Stimulated activated CD8-positive, alpha-beta memory T cell treated with anti-CD3 and anti-CD28 coated beads, Interleukin-7, amount 100 ng/mL, for 24 hours (primary cell): ENCODE data around the gene AGAP5.

ENCODE experiments used
- DNase-seq: peaks from one replicate; pipeline ENCODE4 v3.0.0-alpha.2; 2020; ENCODE audit warnings: low read depth

Gene AGAP5

DNA sequence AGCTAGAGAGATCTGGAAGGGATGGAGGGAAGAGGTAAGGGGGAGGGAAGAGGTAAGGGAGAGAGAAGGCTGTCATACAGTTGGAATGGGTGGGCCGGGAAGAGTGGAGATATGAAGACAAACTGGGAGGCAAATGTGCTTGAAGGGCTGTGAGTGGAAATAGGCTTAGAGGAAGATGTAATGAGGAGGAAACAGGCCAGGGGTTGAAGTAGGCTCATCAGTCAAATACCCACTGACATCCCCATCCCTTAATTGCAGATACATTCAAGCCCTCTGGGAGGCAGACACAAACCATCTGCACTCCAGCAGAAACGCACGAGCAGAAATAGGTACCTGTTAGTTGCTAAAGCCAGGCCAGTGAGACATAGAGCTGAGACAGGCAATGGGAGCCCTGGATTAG is 44.2 kb downstream of the AGAP5 start:
- DNase-seq = no peak

GRCh38 chr10:73653195-73653594 is 44.7 kb downstream of the AGAP5 start:
- no peak for DNase-seq

GRCh38 chr10:73650537-73651331 is 47.2 kb downstream of the AGAP5 start:
- no peak for DNase-seq

GRCh38 chr10:73649876-73650536 is 47.9 kb downstream of the AGAP5 start:
- no peak for DNase-seq

GRCh38 chr10:73648975-73649829 is 48.7 kb downstream of the AGAP5 start:
- no peak for DNase-seq

DNA sequence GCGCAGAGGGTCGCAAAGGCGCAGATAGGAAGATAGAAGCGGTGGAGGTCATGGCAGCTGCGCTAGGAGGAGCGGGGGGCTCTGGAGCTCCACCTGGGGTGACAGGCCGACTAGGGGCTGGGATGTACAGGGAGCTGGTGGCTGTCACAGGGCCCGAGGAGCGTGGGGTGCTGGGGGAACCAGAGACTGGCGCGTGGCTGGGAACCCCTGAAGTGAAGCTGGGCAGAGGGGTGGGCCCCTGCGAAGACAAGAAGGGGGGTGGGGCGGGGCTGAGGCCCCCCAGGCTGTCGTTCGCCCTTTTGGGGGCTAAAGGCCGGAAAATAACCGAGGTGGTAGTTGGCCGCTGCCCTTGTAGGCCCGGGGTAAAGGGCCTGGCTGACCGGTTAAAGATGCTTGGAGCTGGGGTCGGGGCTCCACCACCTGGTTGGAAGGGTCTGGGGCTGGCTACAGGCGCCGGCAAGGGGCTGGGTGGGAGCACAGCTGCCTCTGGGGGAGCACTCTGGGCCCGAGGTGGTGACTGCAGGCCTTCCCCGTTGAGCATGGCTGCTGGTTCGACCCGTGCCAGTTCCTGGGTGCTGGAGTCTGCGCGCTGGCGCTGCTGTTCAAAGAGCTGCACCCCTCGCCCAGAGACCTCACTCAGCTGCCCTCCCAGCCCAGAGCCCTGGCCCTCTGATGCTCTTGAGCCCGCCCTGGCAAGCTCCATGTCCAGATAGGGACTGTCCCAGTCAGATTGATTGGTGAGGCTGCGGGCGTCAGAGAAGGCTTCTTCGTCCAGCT is 49.8 kb downstream of the AGAP5 start:
- no peak for DNase-seq

- DNase-seq = no peak
Measured at GRCh38 chr10:73647211-73647874, 50.6 kb downstream of the AGAP5 start.

DNA sequence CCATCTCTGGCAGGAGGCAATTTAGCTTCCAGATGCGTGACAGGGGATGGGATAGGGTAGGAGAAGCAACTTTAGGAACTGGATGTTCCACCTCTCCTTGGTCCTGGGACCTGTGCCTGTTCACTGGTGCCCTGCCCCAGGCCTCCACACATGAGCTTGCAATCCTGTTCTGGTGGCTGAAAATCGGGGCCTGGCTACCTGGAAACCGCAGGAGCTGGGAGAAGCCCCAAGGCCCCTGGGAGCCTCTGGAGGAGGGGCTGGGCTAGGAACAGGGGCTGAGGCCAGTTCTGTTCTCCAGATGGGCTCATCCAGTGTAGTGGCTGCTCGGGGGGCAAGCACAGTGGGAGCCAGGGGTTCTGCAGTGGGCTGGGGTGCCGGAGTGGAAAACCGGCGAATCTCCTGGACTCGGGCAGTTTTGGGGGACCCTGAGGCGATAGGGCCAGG is 51.3 kb downstream of the AGAP5 start:
- no peak for DNase-seq

DNA sequence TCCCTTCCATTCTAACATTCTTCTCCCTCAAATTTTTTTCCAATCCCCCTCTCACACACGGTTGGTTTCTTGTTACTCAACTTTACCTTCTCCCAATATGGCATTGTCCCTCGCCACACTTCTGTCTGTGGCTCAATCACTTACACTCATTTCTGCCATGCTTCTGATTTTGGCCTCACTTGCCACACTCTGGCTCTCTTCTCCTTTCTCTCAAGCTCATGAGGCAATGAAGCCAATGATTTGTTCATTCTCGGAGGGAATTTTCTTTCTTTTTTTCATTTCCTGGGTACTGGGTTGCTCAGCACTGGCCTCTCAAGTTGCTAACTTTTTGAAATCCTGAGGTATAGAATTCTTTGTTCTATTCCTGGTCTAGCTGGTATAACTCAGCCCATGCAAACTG is 52.7 kb downstream of the AGAP5 start:
- no peak for DNase-seq

- DNase-seq = no peak
Measured at GRCh38 chr10:73644767-73645166, 53.1 kb downstream of the AGAP5 start.

DNA sequence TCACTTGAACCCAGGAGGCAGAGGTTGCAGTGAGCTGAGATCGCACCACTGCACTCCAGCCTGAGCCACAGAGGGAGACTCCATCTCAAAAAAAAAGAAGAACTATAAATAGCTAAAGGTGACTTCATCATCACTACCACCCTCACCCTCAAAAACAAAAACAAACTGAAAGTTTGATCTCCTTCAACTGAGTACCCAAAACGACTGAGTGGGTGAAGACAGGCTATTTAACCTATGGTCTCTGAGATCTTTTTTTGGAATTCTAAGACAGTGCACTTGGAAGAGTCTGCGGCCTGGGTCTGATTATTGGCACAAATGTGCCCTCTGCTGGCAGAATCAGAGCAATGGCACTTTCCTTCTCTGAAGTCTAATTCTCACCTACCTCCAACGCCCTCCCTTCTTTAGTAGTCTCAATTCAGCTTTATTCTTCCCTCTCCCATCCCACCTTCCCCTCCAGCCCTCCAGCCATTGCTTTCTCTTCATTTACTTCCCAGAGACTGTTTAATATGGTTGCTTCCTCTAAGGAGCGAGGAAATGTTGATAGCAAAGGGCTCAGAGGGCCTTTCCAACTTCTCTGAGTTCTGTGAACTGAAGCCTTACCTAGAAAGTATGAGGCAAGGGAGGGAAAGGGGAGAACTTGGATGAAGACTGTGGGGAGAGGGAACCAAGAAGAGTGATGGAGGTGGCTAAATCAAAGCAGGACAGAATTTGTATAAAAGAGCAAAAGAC is 53.7 kb downstream of the AGAP5 start:
- DNase-seq = no peak

- DNase-seq = no peak
Measured at GRCh38 chr10:73643362-73643761, 54.5 kb downstream of the AGAP5 start.

DNA sequence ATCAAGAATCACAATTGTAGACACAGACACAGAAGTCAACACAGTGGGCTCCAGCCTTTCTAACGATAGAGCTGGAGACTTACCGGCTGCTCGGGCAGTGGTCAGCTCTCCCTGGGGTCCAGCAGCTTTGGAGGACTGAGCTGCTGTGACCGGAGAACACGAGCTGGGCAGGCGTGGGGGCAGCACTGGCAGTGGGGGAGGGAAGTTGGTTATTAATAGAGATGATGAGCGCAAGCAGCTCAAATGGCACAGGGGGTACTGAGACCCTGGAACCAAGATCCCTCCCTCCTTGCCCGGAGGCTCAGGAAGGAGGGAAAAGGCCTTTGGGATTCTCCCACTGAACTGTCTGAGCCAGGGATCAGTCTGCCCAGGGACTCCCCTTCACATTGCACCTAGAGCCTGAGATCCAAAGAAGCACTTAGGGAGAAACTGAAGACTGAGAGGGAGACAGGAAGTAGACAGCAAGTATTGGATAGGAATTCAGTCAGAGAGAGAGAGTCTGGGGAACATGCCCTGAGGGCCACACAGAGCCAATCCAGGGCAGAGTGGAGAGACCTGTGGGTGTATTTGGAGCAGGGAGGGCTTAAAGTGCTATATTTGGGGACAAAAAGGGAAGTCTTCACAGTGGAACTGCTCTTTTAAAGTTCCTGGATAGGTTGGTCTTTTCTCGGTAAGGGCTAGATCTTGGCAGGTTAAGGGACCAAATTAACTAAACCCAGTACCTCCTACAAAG is 56.4 kb downstream of the AGAP5 start, which contains the start of gene MYOZ1:
Gene MYOZ1, minus strand, starts transcription at position 147 of the 733 bp plus-strand sequence. CDS start 1,457 bp downstream, outside the sequence.
- no peak for DNase-seq

DNA sequence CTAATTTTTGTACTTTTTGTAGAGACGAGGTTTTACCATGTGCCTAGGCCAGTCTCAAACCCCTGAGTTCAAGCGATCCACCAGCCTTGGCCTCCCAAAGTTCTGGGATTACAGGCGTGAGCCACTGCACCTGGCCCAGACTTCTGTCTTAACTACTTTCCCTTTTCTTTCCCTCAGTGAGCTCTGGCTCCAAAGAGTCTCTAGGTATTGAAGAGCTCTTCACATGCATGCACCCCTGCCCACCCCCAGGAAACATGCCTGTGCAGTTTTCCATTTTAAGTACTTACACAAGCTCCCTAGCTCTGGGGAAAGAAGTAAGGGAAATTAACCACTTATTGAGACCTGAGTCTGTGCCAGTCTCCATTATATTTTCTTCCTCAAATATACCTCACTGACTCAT is 58.6 kb downstream of the AGAP5 start:
- DNase-seq = no peak

- DNase-seq = no peak
Measured at GRCh38 chr10:73635781-73636180, 62.1 kb downstream of the AGAP5 start.

GRCh38 chr10:73634421-73634820 is 63.5 kb downstream of the AGAP5 start:
- no peak for DNase-seq

- DNase-seq = no peak
Measured at GRCh38 chr10:73629165-73629564, 68.7 kb downstream of the AGAP5 start.

DNA sequence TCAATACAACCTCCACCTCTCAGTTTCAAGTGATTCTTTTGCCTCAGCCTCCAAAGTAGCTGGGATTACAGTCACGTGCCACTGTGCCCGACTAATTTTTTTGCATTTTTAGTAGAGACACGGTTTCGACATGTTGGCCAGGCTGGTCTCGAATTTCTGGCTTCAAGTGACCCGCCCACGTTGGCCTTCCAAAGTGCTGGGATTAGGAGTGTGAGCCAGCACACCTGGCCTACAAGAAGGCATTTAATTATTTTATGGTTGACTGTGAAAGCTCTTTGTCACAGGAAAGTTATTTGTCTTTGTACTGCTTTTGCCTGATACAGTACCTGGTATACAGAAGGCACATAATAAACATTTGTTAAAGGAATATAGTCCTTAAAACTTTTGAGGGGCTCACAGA is 69.5 kb downstream of the AGAP5 start:
- no peak for DNase-seq

GRCh38 chr10:73627300-73627699 is 70.6 kb downstream of the AGAP5 start:
- DNase-seq = no peak
